Parathyroid adenoma (tissue), 2 donors: ENCODE measurements around the gene USF1.

Experiments used
- H2AFZ ChIP-seq: fragments of 300-600 bp; sonication (generic); one replicate; pipeline ENCODE4 v1.7.0; 2017; ENCODE audit warnings: antibody characterized with exemption, mild to moderate bottlenecking
- H3K27ac ChIP-seq: fragments of 300-600 bp; sonication (generic); one replicate; pipeline ENCODE4 v1.7.0; 2017
- H3K27me3 ChIP-seq: fragments of 300-600 bp; sonication (generic); one replicate; pipeline ENCODE4 v1.7.0; 2017; ENCODE audit warnings: low read length; ENCODE audit not compliant: control insufficient read depth, insufficient read depth
- H3K36me3 ChIP-seq: fragments of 300-600 bp; sonication (generic); one replicate; pipeline ENCODE4 v1.7.0; 2017; ENCODE audit warnings: low read length; ENCODE audit not compliant: control insufficient read depth, insufficient read depth
- H3K4me1 ChIP-seq: fragments of 300-600 bp; sonication (generic); one replicate; pipeline ENCODE4 v1.7.0; 2017; ENCODE audit warnings: control low read depth
- H3K4me2 ChIP-seq: fragments of 300-600 bp; sonication (generic); one replicate; pipeline ENCODE4 v1.7.0; 2017; ENCODE audit warnings: low read length
- H3K4me3 ChIP-seq: fragments of 300-600 bp; sonication (generic); one replicate; pipeline ENCODE4 v1.7.0; 2017; ENCODE audit warnings: low read depth, low read length
- H3K79me2 ChIP-seq: fragments of 300-600 bp; sonication (generic); one replicate; pipeline ENCODE4 v1.7.0; 2017; ENCODE audit warnings: control low read depth
- H3K9ac ChIP-seq: fragments of 300-600 bp; sonication (generic); one replicate; pipeline ENCODE4 v1.7.0; 2017; ENCODE audit warnings: mild to moderate bottlenecking
- H3K9me3 ChIP-seq: fragments of 300-600 bp; sonication (generic); one replicate; pipeline ENCODE4 v1.7.0; 2017; ENCODE audit warnings: low read length; ENCODE audit not compliant: control insufficient read depth
- CTCF ChIP-seq: fragments of 300-600 bp; sonication (generic); IDR thresholded peaks from one replicate; pipeline ENCODE4 v1.7.0; 2017; ENCODE audit warnings: antibody characterized with exemption, mild to moderate bottlenecking
- donor health status: primary hyperparathyroidism.

The USF1 gene

GRCh38 chr1:161088587-161089110 is 42.9 kb upstream of the USF1 start:
- Histone ChIP-seq H3K36me3 (no peaks in the 10 kb centered on the region), H3K4me2 (no peak overlapping the region), H3K4me1 (no peaks in the 10 kb centered on the region), H2AFZ (no peak overlapping the region), H3K27me3 (no peaks in the 10 kb centered on the region), H3K79me2 (no peaks in the 10 kb centered on the region), H3K9ac (no peak overlapping the region), H3K9me3 (no peaks in the 10 kb centered on the region), H3K4me3 (no peak overlapping the region), H3K27ac (no peak overlapping the region)
- TF ChIP-seq CTCF, result no peak

GRCh38 chr1:161086457-161086856 is 40.7 kb upstream of the USF1 start:
- H2AFZ ChIP-seq, result no peak overlapping the region
- no peaks in the 10 kb centered on the region for H3K27me3 ChIP-seq
- no peak overlapping the region for H3K9ac ChIP-seq
- no peak overlapping the region for H3K4me3 ChIP-seq
- H3K9me3 ChIP-seq, result no peaks in the 10 kb centered on the region
- no peaks in the 10 kb centered on the region for H3K79me2 ChIP-seq
- no peak overlapping the region for H3K4me2 ChIP-seq
- no peaks in the 10 kb centered on the region for H3K4me1 ChIP-seq
- H3K27ac ChIP-seq, result no peak overlapping the region
- TF ChIP-seq CTCF, result no peak
- no peaks in the 10 kb centered on the region for H3K36me3 ChIP-seq

GRCh38 chr1:161085165-161085564 is 39.4 kb upstream of the USF1 start:
- H3K4me1 ChIP-seq, result no peaks in the 10 kb centered on the region
- no peaks in the 10 kb centered on the region for H3K79me2 ChIP-seq
- H3K36me3 ChIP-seq, result no peaks in the 10 kb centered on the region
- no peak overlapping the region for H3K9ac ChIP-seq
- H3K4me3 ChIP-seq, result no peak overlapping the region
- H3K9me3 ChIP-seq, result no peaks in the 10 kb centered on the region
- H3K27ac ChIP-seq, result no peak overlapping the region
- H3K4me2 ChIP-seq, result no peak overlapping the region
- H2AFZ ChIP-seq, result no peak overlapping the region
- H3K27me3 ChIP-seq, result no peaks in the 10 kb centered on the region
- no peak for TF ChIP-seq CTCF

- H3K36me3 ChIP-seq, result no peaks in the 10 kb centered on the region
- H3K4me2 ChIP-seq, result no peak overlapping the region
- no peak for TF ChIP-seq CTCF
- H3K27ac ChIP-seq, result no peak overlapping the region
- H2AFZ ChIP-seq, result no peak overlapping the region
- no peaks in the 10 kb centered on the region for H3K79me2 ChIP-seq
- H3K9me3 ChIP-seq, result no peaks in the 10 kb centered on the region
- H3K4me3 ChIP-seq, result no peak overlapping the region
- no peaks in the 10 kb centered on the region for H3K4me1 ChIP-seq
- H3K9ac ChIP-seq, result no peak overlapping the region
- no peaks in the 10 kb centered on the region for H3K27me3 ChIP-seq
Observed at GRCh38 chr1:161084597-161084988, 38.8 kb upstream of the USF1 start.
